Lung (tissue), 12 donors: Measurements from ENCODE around the gene THRB. TPM values are rescaled to one million over a fixed set of nuclear protein-coding genes. Genes with fewer than 3 reads are reported as not detected.
A peak's percentile ranks its signal among the peaks of the same experiment; 100 is the strongest.

Source experiments
- ATAC-seq: fragments of 200-7000 bp; cut with Tn5 transposase; one replicate; pipeline ENCODE4 v1.9.1; 2020; ENCODE audit warnings: moderate number of reproducible peaks; ENCODE audit not compliant: insufficient read depth, low FRiP score
- DNase-seq, 3 donors: peaks; one replicate each; pipeline ENCODE4 v3.0.0-alpha.2; 2013 to 2017
- H3K27ac ChIP-seq, 2 donors: one replicate each; pipeline ENCODE4 v1.5.1; 2013; ENCODE audit warnings: mild to moderate bottlenecking in 2 of 2, moderate library complexity in 2 of 2, control low read depth in 1 of 2, inconsistent platforms in 1 of 2, low read depth in 1 of 2, low read length in 1 of 2
- H3K27me3 ChIP-seq, 3 donors: one replicate each; pipeline ENCODE4 v1.5.1; 2013; ENCODE audit warnings: low read length in 2 of 3; ENCODE audit not compliant: control insufficient read depth in 3 of 3, insufficient read depth in 3 of 3
- H3K36me3 ChIP-seq, 4 donors: one replicate each; pipeline ENCODE4 v1.5.1; 2013; ENCODE audit warnings: low read length in 4 of 4, mild to moderate bottlenecking in 1 of 4, moderate library complexity in 1 of 4; ENCODE audit not compliant: control insufficient read depth in 4 of 4, insufficient read depth in 4 of 4
- H3K4me1 ChIP-seq, 5 donors: one replicate each; pipeline ENCODE4 v1.5.1; 2013; ENCODE audit warnings: low read length in 5 of 5, mild to moderate bottlenecking in 2 of 5, moderate library complexity in 1 of 5; ENCODE audit not compliant: control insufficient read depth in 5 of 5, insufficient read depth in 5 of 5
- H3K4me3 ChIP-seq: one replicate; pipeline ENCODE4 v1.5.1; 2013; ENCODE audit warnings: mild to moderate bottlenecking, control low read depth, moderate library complexity
- H3K9ac ChIP-seq, 2 donors: one replicate each; pipeline ENCODE4 v1.5.1; 2013; ENCODE audit warnings: low read length in 2 of 2, control low read depth in 1 of 2; ENCODE audit not compliant: insufficient read depth in 1 of 2
- H3K9me3 ChIP-seq, 4 donors: one replicate each; pipeline ENCODE4 v1.5.1; 2013; ENCODE audit warnings: low read length in 3 of 4, mild to moderate bottlenecking in 1 of 4, moderate library complexity in 1 of 4; ENCODE audit not compliant: control insufficient read depth in 4 of 4, insufficient read depth in 3 of 4
- WGBS, 2 donors: extraction: QIAGEN DNeasy Blood & Tissue Kit; methylation state at CpG; one replicate each; pipeline ENCODE4 v1.1.7; 2013; 5-methylcytosine and 5-hydroxymethylcytosine counted together
- polyA plus RNA-seq, 2 donors: library from polyadenylated mRNA; stranded (reverse); fragments of 200-250 nt; gene quantifications; one replicate each; pipeline ENCODE4 v1.2.1, GENCODE V29; 2013
- total RNA-seq, 2 donors: library from RNA; depleted of rRNA in 1 of 2; stranded (reverse); fragments of >200 nt in 1 of 2; gene quantifications; one replicate each; pipeline ENCODE4 v1.2.1, GENCODE V29; 2014 to 2021
- TF ChIP-seq, protein P1 (sequence below): IDR thresholded peaks from 2 replicates; pipeline ENCODE4 v1.5.1; 2012; ENCODE audit warnings: mild to moderate bottlenecking; ENCODE audit errors: control extremely low read depth, extremely low read depth
- donor health status: control.
- donor health status: control.
- donor health status: Bipolar disorder and iron deficiency.
- donor health status: healthy.
- donor health status: DM: yes; HTN: yes; CAD: no.

The THRB gene
- total and polyA plus RNA-seq, 4 donors: 2.1 to 23.5 (median 6.1) TPM

DNA sequence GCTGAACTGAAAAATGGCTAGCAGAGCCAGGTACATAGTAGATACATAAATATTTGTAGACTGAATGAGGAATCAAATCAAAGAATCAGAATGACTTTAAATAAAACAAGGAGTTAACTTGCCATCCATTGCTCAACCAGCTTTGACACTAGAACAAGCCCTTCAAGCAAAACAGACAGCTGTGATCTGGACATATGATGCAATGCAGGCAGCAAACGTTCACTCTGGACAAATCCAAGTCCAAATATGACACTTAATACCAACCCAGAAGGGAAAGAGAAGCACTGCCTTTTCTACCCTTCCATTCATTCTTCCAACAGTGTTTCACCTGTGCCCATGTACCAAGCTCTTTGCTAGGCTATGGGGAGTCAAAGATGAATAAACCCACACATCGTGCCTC lies 4.5 kb downstream of the THRB start:
- Histone ChIP-seq H3K9me3 (no peaks in the 10 kb centered on the region), H3K4me3 (no peak overlapping the region), H3K36me3 (no peaks in the 10 kb centered on the region), H3K9ac (no peak overlapping the region), H3K27ac (peak overlapping the region in 1 of 2 donors; percentile 83), H3K27me3 (no peaks in the 10 kb centered on the region), H3K4me1 (peaks cover 2 to 31% (median 15%) of the 10 kb centered on the region in 5 donors)
- 40 to 46% methylated on average over 2 of the region's 2 CpGs for WGBS, 2 donors
- TF ChIP-seq, protein P1, sequence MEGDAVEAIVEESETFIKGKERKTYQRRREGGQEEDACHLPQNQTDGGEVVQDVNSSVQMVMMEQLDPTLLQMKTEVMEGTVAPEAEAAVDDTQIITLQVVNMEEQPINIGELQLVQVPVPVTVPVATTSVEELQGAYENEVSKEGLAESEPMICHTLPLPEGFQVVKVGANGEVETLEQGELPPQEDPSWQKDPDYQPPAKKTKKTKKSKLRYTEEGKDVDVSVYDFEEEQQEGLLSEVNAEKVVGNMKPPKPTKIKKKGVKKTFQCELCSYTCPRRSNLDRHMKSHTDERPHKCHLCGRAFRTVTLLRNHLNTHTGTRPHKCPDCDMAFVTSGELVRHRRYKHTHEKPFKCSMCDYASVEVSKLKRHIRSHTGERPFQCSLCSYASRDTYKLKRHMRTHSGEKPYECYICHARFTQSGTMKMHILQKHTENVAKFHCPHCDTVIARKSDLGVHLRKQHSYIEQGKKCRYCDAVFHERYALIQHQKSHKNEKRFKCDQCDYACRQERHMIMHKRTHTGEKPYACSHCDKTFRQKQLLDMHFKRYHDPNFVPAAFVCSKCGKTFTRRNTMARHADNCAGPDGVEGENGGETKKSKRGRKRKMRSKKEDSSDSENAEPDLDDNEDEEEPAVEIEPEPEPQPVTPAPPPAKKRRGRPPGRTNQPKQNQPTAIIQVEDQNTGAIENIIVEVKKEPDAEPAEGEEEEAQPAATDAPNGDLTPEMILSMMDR: no peak
- DNase-seq (peak; percentile 30 to 81 (median 62)), ATAC-seq (no peak)

DNA sequence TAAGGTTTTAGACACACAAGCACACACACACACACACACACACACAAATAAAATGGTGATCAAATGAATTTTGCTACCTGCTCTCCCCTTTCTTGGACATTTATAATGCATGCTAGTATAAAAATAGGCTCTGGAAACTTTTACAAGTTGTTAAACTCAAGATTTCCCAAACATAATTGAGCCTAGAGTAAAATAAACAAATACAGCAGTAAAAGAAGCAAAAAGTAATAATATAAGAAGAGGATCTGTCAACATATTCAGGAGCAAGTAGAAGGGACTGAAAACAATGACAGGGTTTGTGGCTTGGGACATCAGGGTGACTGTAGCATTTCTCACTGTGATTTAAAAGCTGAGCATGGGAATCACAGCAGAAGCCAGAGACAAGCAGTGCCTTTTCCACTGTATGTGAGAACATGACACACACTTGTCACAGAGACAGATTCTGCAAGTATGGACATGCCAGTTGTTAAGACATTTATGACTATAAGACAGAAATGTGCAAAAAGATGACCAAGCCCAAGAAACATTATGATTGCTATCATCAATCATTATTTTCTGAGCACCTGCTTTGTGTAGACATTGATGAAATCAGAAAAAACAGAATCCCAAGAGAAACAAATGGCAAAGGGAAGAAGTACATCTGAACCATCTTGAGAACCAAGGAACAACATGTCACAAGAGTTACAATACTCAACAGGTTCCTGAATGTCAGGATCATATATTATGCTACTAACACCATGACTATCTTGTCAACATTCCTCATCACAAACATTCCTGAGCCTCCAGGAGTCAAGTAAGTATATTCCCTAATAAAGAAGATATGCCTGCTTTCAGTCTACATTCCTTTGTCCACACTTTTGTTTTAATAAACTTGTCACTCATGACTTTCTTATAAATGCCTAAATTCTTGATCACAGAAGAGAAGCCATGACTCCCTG lies 7.1 kb downstream of the THRB start:
- Histone ChIP-seq H3K9ac (no peak overlapping the region), H3K27ac (no peak overlapping the region), H3K4me3 (no peak overlapping the region), H3K4me1 (peaks cover 2 to 28% (median 15%) of the 10 kb centered on the region in 5 donors), H3K9me3 (no peaks in the 10 kb centered on the region), H3K27me3 (no peaks in the 10 kb centered on the region), H3K36me3 (peaks cover 0 to 1% (median 0%) of the 10 kb centered on the region in 4 donors)
- TF ChIP-seq, protein P1: no peak
- DNase-seq (no peak), ATAC-seq (no peak)

DNA sequence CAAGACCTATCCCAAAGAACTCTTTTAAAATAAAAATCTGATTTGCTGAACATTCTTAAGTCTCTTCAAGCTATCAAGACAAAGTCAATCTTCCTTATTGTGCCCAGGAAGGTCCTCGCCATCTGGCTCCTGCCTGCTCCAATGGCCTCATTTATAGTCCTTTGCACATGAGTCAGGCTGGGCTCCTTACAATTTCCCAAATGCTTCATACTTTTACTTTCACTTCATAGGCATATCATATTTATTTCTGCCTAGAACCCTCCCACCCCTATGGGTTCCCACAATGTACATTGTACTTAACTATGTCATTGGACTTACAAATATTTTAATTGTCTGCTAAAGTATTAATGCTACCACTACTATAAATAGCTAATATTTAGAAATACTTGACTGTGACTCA lies 9.1 kb downstream of the THRB start:
- DNase-seq (no peak), ATAC-seq (no peak)
- Histone ChIP-seq H3K9me3 (no peaks in the 10 kb centered on the region), H3K9ac (no peak overlapping the region), H3K4me3 (no peak overlapping the region), H3K27me3 (no peaks in the 10 kb centered on the region), H3K36me3 (peaks cover 0 to 1% (median 0%) of the 10 kb centered on the region in 4 donors), H3K27ac (no peak overlapping the region), H3K4me1 (peaks cover 2 to 26% (median 11%) of the 10 kb centered on the region in 5 donors)
- WGBS, 2 donors: 47 to 94% methylated on average over 1 of the region's 1 CpG
- TF ChIP-seq, protein P1: no peak
